Caco-2 (cell line): Measurements from ENCODE around the gene SEPTIN12. TPM values are rescaled to one million over a fixed set of nuclear protein-coding genes. Genes with fewer than 3 reads are reported as not detected.

Source experiments
- BruUV-seq: library from RNA; stranded (reverse); fragments of 400-500 nt; replicated peaks from 2 replicates; lab custom pipeline; 2021; lab: Mats Ljungman, UMichigan
- CTCF ChIA-PET: fragments of 300-600 bp; sonication (Branson Sonifier 250); formaldehyde crosslinking; loops from one replicate; lab custom pipeline; 2022; ENCODE audit warnings: antibody characterized with exemption; lab: Charles Lee
- POLR2A ChIA-PET: fragments of 300-600 bp; sonication (Branson Sonifier 250); formaldehyde crosslinking; loops from one replicate; lab custom pipeline; 2022; ENCODE audit warnings: antibody characterized with exemption; lab: Charles Lee
- DNase-seq, 2 experiments: peaks; one replicate each; pipeline versions ENCODE4 v3.0.0 to v3.0.0-alpha.2; 2020 to 2022
- H3K27me3 ChIP-seq: replicated peaks from 2 replicates; pipeline ENCODE4 v1.6.0; 2011; ENCODE audit warnings: low read length; ENCODE audit not compliant: control insufficient read depth, insufficient read depth
- H3K36me3 ChIP-seq: 2 replicates; pipeline ENCODE4 v1.5.1; 2011; ENCODE audit warnings: low read length; ENCODE audit not compliant: control insufficient read depth, insufficient read depth
- H3K4me1 ChIP-seq: fragments of 250-450 bp; sonication (Bioruptor Pico); 2 replicates; pipeline ENCODE4 v1.5.1; 2020; ENCODE audit warnings: mild to moderate bottlenecking
- H3K4me3 ChIP-seq: 2 replicates; pipeline ENCODE4 v1.5.1; 2011; ENCODE audit warnings: low read depth, mild to moderate bottlenecking, control low read depth, low read length
- H3K9me3 ChIP-seq: fragments of 250-450 bp; sonication (Bioruptor Pico); 2 replicates; pipeline ENCODE4 v1.5.1; 2020; ENCODE audit warnings: mild to moderate bottlenecking, moderate library complexity
- H3K27ac Mint-ChIP-seq: one replicate; pipeline ENCODE4 v1.8.0; 2022; ENCODE audit warnings: mixed read lengths; ENCODE audit not compliant: unreplicated experiment
- H3K27me3 Mint-ChIP-seq: one replicate; pipeline ENCODE4 v1.8.0; 2022; ENCODE audit warnings: mixed read lengths; ENCODE audit not compliant: insufficient read depth, unreplicated experiment
- H3K36me3 Mint-ChIP-seq: one replicate; pipeline ENCODE4 v1.8.0; 2022; ENCODE audit warnings: mild to moderate bottlenecking, mixed read lengths; ENCODE audit not compliant: insufficient read depth, unreplicated experiment
- H3K4me1 Mint-ChIP-seq: one replicate; pipeline ENCODE4 v1.8.0; 2022; ENCODE audit warnings: low read depth, mixed read lengths; ENCODE audit not compliant: unreplicated experiment
- H3K4me3 Mint-ChIP-seq: one replicate; pipeline ENCODE4 v1.8.0; 2022; ENCODE audit warnings: mild to moderate bottlenecking, moderate library complexity, mixed read lengths; ENCODE audit not compliant: unreplicated experiment
- H3K9me3 Mint-ChIP-seq: one replicate; pipeline ENCODE4 v1.8.0; 2022; ENCODE audit warnings: mixed read lengths; ENCODE audit not compliant: unreplicated experiment
- intact Hi-C: fragments of 100-400 bp; cut with micrococcal nuclease; formaldehyde crosslinking; loops from one replicate; pipeline ENCODE4 v1.10.0; 2022; ENCODE audit not compliant: unreplicated experiment
- total RNA-seq: library from RNA; stranded (reverse); gene quantifications from 2 replicates; pipeline ENCODE4 v1.2.3, GENCODE V29; 2022
- TF ChIP-seq, protein P1 (sequence below), 2 experiments: fragments of 200-600 bp in 1 of 2; IDR thresholded peaks; 1 replicate in 1 of 2; 2 replicates in 1 of 2; pipeline versions ENCODE4 v1.5.1 to v1.8.0; 2011 to 2022; ENCODE audit warnings: antibody characterized with exemption in 1 of 2, control low read depth in 1 of 2, inconsistent platforms in 1 of 2, low read depth in 1 of 2, low read length in 1 of 2, mild to moderate bottlenecking in 1 of 2, moderate library complexity in 1 of 2; ENCODE audit not compliant: insufficient read depth in 1 of 2, severe bottlenecking in 1 of 2, unreplicated experiment in 1 of 2

Gene SEPTIN12
- total RNA-seq, 1 experiment from 2014 or later = not detected

DNA sequence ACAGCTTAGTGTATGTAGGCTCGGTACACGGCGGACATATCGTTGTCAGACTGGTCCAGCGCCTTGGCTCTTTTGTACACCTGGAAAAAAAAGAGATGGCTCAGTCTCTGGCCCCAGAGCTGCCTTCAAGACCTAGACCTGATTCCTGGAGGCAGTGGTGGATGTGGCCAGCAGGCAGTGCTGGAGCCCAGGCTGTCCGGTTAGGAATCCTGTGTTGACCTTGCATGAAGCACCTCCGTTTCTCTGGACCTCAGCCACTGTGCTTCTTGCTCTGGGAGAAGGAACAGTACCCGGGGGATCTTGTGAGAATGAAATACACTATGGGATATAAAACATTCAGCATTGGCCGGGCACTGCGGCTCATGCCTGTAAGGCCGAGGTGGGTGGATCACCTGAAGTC is 17.1 kb upstream of the SEPTIN12 start:
- ChIA-PET POLR2A (no interaction called here), CTCF (interaction anchor here (0.9 to 1.1 kb wide), 2 partner anchors 45 to 153 kb away, joined by 3 to 5 read pairs; partner anchors contain the start of gene SEC14L5)
- no peaks in the 10 kb centered on the region for H3K27me3 ChIP-seq
- no peak overlapping the region for H3K4me3 ChIP-seq
- no peaks in the 10 kb centered on the region for H3K9me3 ChIP-seq
- H3K9me3 Mint-ChIP-seq = no peaks in the 10 kb centered on the region
- no peaks in the 10 kb centered on the region for H3K27me3 Mint-ChIP-seq
- no peaks in the 10 kb centered on the region for H3K36me3 ChIP-seq
- no peak for DNase-seq
- TF ChIP-seq, protein P1, sequence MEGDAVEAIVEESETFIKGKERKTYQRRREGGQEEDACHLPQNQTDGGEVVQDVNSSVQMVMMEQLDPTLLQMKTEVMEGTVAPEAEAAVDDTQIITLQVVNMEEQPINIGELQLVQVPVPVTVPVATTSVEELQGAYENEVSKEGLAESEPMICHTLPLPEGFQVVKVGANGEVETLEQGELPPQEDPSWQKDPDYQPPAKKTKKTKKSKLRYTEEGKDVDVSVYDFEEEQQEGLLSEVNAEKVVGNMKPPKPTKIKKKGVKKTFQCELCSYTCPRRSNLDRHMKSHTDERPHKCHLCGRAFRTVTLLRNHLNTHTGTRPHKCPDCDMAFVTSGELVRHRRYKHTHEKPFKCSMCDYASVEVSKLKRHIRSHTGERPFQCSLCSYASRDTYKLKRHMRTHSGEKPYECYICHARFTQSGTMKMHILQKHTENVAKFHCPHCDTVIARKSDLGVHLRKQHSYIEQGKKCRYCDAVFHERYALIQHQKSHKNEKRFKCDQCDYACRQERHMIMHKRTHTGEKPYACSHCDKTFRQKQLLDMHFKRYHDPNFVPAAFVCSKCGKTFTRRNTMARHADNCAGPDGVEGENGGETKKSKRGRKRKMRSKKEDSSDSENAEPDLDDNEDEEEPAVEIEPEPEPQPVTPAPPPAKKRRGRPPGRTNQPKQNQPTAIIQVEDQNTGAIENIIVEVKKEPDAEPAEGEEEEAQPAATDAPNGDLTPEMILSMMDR (IDR thresholded peaks at IDR 0.05; ENCODE audit: insufficient read depth in 1 of 2, low read depth in 1 of 2, low read length in 1 of 2, severe bottlenecking in 1 of 2, unreplicated experiment in 1 of 2) = no peak
- peaks cover 9% of the 10 kb centered on the region; the same call in 1 of the 2 replicates for H3K4me1 ChIP-seq
- intact Hi-C loops = no loop called here
- H3K36me3 Mint-ChIP-seq = peaks cover 77% of the 10 kb centered on the region
- BruUV-seq = no TSS peak
- H3K4me1 Mint-ChIP-seq = peaks cover 10% of the 10 kb centered on the region
- no peak overlapping the region for H3K27ac Mint-ChIP-seq
- H3K4me3 Mint-ChIP-seq = no peak overlapping the region

DNA sequence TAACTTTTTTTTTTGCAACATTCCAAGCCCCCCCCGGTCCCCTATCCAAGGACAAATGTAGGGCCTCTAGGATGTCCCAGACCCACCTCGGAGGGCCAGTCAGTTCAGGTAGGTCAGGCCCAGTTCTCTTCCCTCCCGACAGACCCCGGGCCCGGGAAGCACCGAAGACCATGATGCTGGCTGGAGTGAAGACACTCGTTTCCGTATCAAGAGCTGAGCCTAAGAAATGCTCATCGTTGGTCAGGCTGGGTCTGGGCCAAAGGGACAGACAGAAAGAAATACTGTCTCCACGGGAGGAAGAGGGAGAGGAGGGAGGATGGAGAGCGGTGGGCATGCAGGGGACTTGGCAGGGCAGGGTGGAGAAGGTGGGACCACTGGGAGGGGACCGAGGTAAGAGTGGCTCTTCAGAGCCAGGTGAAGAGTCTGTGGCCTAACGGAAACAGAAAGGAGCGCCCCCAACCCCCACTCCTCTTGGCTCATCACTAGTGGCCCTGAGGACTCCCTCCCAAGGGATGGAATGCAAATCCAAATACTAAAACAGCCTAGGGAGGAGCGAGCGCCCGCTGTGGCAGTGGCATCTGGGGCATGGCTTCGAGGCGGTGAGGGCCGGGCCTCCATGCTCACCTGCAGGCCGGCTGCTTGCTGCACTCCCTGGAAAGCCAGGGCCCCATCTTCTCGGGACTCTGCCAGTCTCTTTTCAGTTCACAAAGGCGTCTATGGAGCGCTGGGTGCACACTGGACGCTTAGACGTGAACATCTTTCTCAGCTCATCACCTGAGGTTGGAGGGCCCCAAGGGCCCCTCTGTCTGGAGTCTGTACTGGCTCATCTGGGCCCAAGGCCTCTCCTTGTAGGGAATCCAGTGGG is 16.0 kb upstream of the SEPTIN12 start:
- CTCF ChIA-PET = interaction anchor here (1.1 kb wide), 1 partner anchor 154 kb away, joined by 5 read pairs; the partner anchor contains the start of gene SEC14L5
- POLR2A ChIA-PET = no interaction called here
- H3K36me3 Mint-ChIP-seq = peaks cover 68% of the 10 kb centered on the region
- H3K36me3 ChIP-seq = no peaks in the 10 kb centered on the region
- no peak overlapping the region for H3K4me3 ChIP-seq
- no peak for DNase-seq
- H3K4me3 Mint-ChIP-seq = peak overlapping the region; percentile 77
- peak overlapping the region; percentile 42 for H3K27ac Mint-ChIP-seq
- no peaks in the 10 kb centered on the region for H3K9me3 ChIP-seq
- BruUV-seq = no TSS peak
- H3K9me3 Mint-ChIP-seq = no peaks in the 10 kb centered on the region
- no peaks in the 10 kb centered on the region for H3K27me3 Mint-ChIP-seq
- TF ChIP-seq, protein P1 (IDR thresholded peaks at IDR 0.05; ENCODE audit: insufficient read depth in 1 of 2, low read depth in 1 of 2, low read length in 1 of 2, severe bottlenecking in 1 of 2, unreplicated experiment in 1 of 2) = no peak
- intact Hi-C loops = loop anchor here (2.0 to 5.0 kb wide), 2 partner anchors 69 to 112 kb away; partner anchors contain the start of genes ANKS3, DNAAF8 and NUDT16L1
- H3K4me1 Mint-ChIP-seq = peaks cover 10% of the 10 kb centered on the region
- H3K4me1 ChIP-seq = peaks cover 9% of the 10 kb centered on the region; the same call in 1 of the 2 replicates
- H3K27me3 ChIP-seq = no peaks in the 10 kb centered on the region

DNA sequence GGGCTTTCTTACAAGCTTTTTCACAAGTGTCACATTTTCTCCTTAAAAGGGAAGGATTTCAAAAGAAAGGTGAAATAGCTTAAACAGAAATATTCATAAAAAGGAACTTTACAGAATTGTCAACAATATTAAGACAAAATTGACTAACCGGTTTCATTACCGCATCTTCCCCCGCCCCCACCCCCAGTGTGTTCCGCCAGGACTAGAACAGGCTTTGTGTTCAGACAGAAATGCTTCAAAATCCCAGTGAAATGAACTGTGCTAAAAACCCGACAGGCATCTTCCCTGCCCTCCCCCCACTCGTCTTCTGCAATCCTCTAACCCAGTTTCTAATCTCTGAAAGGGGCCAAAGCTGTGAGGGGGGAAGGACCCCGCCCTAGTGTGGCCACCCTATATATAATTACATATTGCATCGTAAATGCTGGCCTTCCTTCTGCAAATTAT is 15.3 kb upstream of the SEPTIN12 start:
- H3K9me3 Mint-ChIP-seq = no peaks in the 10 kb centered on the region
- H3K4me3 ChIP-seq = peak overlapping the region; percentile 54
- intact Hi-C loops = loop anchor here (2.0 to 5.0 kb wide), 2 partner anchors 69 to 111 kb away; partner anchors contain the start of genes ANKS3, DNAAF8 and NUDT16L1
- peaks cover 10% of the 10 kb centered on the region for H3K4me1 Mint-ChIP-seq
- H3K36me3 ChIP-seq = no peaks in the 10 kb centered on the region
- H3K27ac Mint-ChIP-seq = no peak overlapping the region
- peaks cover 9% of the 10 kb centered on the region; the same call in 1 of the 2 replicates for H3K4me1 ChIP-seq
- TF ChIP-seq, protein P1 (IDR thresholded peaks at IDR 0.05; ENCODE audit: insufficient read depth in 1 of 2, low read depth in 1 of 2, low read length in 1 of 2, severe bottlenecking in 1 of 2, unreplicated experiment in 1 of 2) = no peak
- CTCF ChIA-PET = interaction anchor here (1.0 kb wide), 1 partner anchor 11 kb away, joined by 6 read pairs; no protein-coding TSS in a partner anchor
- TSS peak; percentile 73 for BruUV-seq
- POLR2A ChIA-PET = interaction anchor here (0.6 to 1.5 kb wide), 3 partner anchors 45 to 155 kb away, joined by 3 to 5 read pairs (median 5); partner anchors contain the start of gene SEC14L5
- H3K9me3 ChIP-seq = no peaks in the 10 kb centered on the region
- no peaks in the 10 kb centered on the region for H3K27me3 ChIP-seq
- H3K27me3 Mint-ChIP-seq = no peaks in the 10 kb centered on the region
- peak overlapping the region; percentile 77 for H3K4me3 Mint-ChIP-seq
- DNase-seq = no peak
- H3K36me3 Mint-ChIP-seq = peaks cover 61% of the 10 kb centered on the region
